ENCODE measurements around the gene SSR1. TPM values are rescaled to one million over a fixed set of nuclear protein-coding genes. Genes with fewer than 3 reads are reported as not detected.

The SSR1 gene
- total RNA-seq, 1 experiment from 2014 or later: 102 TPM

DNA sequence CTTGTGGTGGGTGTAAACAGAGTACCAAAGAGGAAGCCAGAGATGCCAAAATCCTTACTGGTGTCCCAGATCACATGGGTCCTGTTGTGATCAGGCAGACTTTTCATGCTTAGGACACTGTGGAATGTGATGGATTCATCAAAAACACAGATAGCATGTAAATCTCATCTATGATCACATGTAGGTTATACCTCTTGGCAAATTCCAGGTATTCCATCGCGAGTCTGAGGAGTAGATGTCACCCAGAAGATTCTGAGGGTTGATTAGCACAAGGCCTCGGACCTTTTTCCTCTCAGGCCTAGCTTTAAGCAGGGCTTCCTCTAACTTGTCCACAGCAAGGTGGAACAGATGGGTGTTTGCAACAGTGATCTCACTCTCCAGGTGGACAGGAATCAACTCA is 28.3 kb upstream of the SSR1 start:
- Histone ChIP-seq H4K20me1 (ENCODE audit: control insufficient read depth, insufficient read depth, insufficient read length) (no peaks in the 10 kb centered on the region), H2BK120ac (ENCODE audit: low read depth, low read length, poor library complexity, severe bottlenecking) (no peak overlapping the region), H3K23ac (ENCODE audit: insufficient read length, low read depth, low read length) (no peak overlapping the region), H3K4me2 (ENCODE audit: insufficient read depth, insufficient read length, low read length) (no peak overlapping the region), H3K27me3 (ENCODE audit: insufficient read depth, low read length) (no peaks in the 10 kb centered on the region), H2BK12ac (ENCODE audit: insufficient read length, low read depth, low read length) (no peak overlapping the region), H2BK20ac (ENCODE audit: low read depth, low read length, poor library complexity, severe bottlenecking) (no peak overlapping the region), H3K14ac (ENCODE audit: insufficient read depth, low read length) (no peak overlapping the region), H3K18ac (ENCODE audit: insufficient read length, low read depth, low read length) (no peak overlapping the region), H2AFZ (ENCODE audit: low read length) (no peak overlapping the region), H3K79me2 (ENCODE audit: insufficient read depth, low read length) (no peaks in the 10 kb centered on the region), H3K56ac (ENCODE audit: insufficient read length, low read depth, low read length) (no peak overlapping the region), H3K79me1 (ENCODE audit: insufficient read depth, low read depth, low read length, poor library complexity, severe bottlenecking) (no peaks in the 10 kb centered on the region), H3K9me3 (ENCODE audit: control insufficient read depth, low read depth, low read length) (no peaks in the 10 kb centered on the region), H3K4me1 (ENCODE audit: insufficient read depth, low read length) (no peaks in the 10 kb centered on the region), H4K5ac (ENCODE audit: insufficient read length, low read depth, low read length) (no peak overlapping the region), H3K4ac (ENCODE audit: low read depth, low read length) (no peak overlapping the region), H3K9ac (ENCODE audit: extremely low read depth, insufficient read length, low read length) (no peak overlapping the region), H3T11ph (ENCODE audit: low read length) (no peak overlapping the region), H3K27ac (ENCODE audit: insufficient read length, low read depth, low read length) (no peak overlapping the region), H4K8ac (replicated peaks; ENCODE audit: insufficient read length, low read depth, low read length) (no peak overlapping the region), H2AK5ac (ENCODE audit: insufficient read length, low read length) (no peak overlapping the region), H3K23me2 (ENCODE audit: insufficient read length, low read depth, low read length, poor library complexity, severe bottlenecking) (no peaks in the 10 kb centered on the region), H2BK15ac (ENCODE audit: low read depth, low read length) (no peak overlapping the region), H4K91ac (ENCODE audit: insufficient read length, low read depth, low read length) (no peak overlapping the region), H2BK5ac (ENCODE audit: insufficient read length, low read length) (no peak overlapping the region)
- TF ChIP-seq, protein P1, sequence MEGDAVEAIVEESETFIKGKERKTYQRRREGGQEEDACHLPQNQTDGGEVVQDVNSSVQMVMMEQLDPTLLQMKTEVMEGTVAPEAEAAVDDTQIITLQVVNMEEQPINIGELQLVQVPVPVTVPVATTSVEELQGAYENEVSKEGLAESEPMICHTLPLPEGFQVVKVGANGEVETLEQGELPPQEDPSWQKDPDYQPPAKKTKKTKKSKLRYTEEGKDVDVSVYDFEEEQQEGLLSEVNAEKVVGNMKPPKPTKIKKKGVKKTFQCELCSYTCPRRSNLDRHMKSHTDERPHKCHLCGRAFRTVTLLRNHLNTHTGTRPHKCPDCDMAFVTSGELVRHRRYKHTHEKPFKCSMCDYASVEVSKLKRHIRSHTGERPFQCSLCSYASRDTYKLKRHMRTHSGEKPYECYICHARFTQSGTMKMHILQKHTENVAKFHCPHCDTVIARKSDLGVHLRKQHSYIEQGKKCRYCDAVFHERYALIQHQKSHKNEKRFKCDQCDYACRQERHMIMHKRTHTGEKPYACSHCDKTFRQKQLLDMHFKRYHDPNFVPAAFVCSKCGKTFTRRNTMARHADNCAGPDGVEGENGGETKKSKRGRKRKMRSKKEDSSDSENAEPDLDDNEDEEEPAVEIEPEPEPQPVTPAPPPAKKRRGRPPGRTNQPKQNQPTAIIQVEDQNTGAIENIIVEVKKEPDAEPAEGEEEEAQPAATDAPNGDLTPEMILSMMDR (conservative IDR thresholded peaks at IDR 0.05): no peak
- Mint-ChIP-seq H3K36me3 (ENCODE audit: insufficient read depth in 1 of 3, low read depth in 3 of 3) (no peaks in the 10 kb centered on the region), H3K4me1 (peaks cover 4 to 7% of the 10 kb centered on the region in 2 experiments; a peak in 3 of 4 replicates), H3K4me3 (no peak overlapping the region), H3K27ac (no peak overlapping the region; a peak in 1 of 7 replicates), H3K27me3 (ENCODE audit: low read depth) (no peaks in the 10 kb centered on the region; the same call in 1 of the 2 replicates), H3K9me3 (no peaks in the 10 kb centered on the region; a peak in 2 of 5 replicates)
- DNase-seq: no peak
- no CpG with 5 or more reads among the region's 3 CpGs for WGBS (ENCODE audit: extremely low coverage, insufficient read length, low lambda C conversion rate)

Data from H9 (cell line).